Right lobe of liver (tissue), 6 donors: ENCODE data around the gene LCOR. TPM values are rescaled to one million over a fixed set of nuclear protein-coding genes. Genes with fewer than 3 reads are reported as not detected.

Experiments
- ATAC-seq, 4 donors: fragments of 200-7000 bp; cut with Tn5 transposase; one replicate each; pipeline ENCODE4 v1.9.1; 2020; ENCODE audit warnings: mild to moderate bottlenecking in 4 of 4, moderate library complexity in 4 of 4
- DNase-seq, 3 donors: peaks; one replicate each; pipeline ENCODE4 v3.0.0-alpha.2; 2020
- H3K27ac ChIP-seq, 3 donors: fragments of 200-600 bp; one replicate each; pipeline ENCODE4 v1.8.0; 2022
- H3K27me3 ChIP-seq, 2 donors: fragments of 200-600 bp; one replicate each; pipeline ENCODE4 v1.8.0; 2022
- H3K36me3 ChIP-seq, 4 donors: fragments of 200-600 bp; sonication (generic) in 1 of 4; one replicate each; pipeline versions ENCODE4 v1.5.1 to v1.8.0; 2017 to 2022; ENCODE audit warnings: control low read depth in 1 of 4
- H3K4me1 ChIP-seq, 4 donors: fragments of 200-600 bp; sonication (generic) in 1 of 4; one replicate each; pipeline versions ENCODE4 v1.5.1 to v1.8.0; 2017 to 2022; ENCODE audit warnings: control low read depth in 1 of 4
- H3K4me3 ChIP-seq, 3 donors: fragments of 200-600 bp; one replicate each; pipeline ENCODE4 v1.8.0; 2022
- H3K9me3 ChIP-seq, 4 donors: fragments of 200-600 bp; sonication (generic) in 1 of 4; one replicate each; pipeline versions ENCODE4 v1.5.1 to v1.8.0; 2017 to 2022; ENCODE audit warnings: control low read depth in 1 of 4
- POLR2A ChIP-seq: fragments of 450-650 bp; IDR thresholded peaks from one replicate; pipeline ENCODE4 v1.6.1; 2017; ENCODE audit warnings: antibody characterized with exemption, mild to moderate bottlenecking
- WGBS: methylation state at CpG from one replicate; pipeline ENCODE4 v1.1.6; 2018; ENCODE audit warnings: low coverage, low lambda C conversion rate; ENCODE audit not compliant: insufficient coverage; ENCODE audit errors: missing lambda C conversion rate; 5-methylcytosine and 5-hydroxymethylcytosine counted together
- intact Hi-C, 2 donors: fragments of 100-400 bp; cut with DNase I; formaldehyde crosslinking; loops; one replicate each; pipeline versions ENCODE4 v1.11.2 to v1.14.1; 2022
- total RNA-seq, 6 experiments: library from RNA; depleted of rRNA in 2 of 6; stranded (reverse); fragments of >200 nt in 2 of 6; fragmentation: NEBNext Ultra II Directional in 3 of 6; extraction: Animal tissue kit (Norgen Biotek cat#: 25700) in 3 of 6; gene quantifications; one replicate each; pipeline versions ENCODE4 v1.1.0 to v1.2.4, GENCODE V29; 2016 to 2023
- TF ChIP-seq, protein P1 (sequence below), 4 donors: fragments of 200-600 bp in 3 of 4; fragments of 450-650 bp in 1 of 4; IDR thresholded peaks; one replicate each; pipeline versions ENCODE4 v1.5.1 to v1.8.0; 2016 to 2022; ENCODE audit warnings: antibody characterized with exemption in 4 of 4, mild to moderate bottlenecking in 2 of 4
- donor health status: DM: no; HTN: yes; CAD: no.
- donor health status: DM: no; HTN: no; CAD: no.
- donor health status: DM: no; HTN: no; CAD: no.
- donor health status: DM: no; HTN: yes; CAD: no.
- donor health status: DM: no; HTN: yes; CAD: no.

Gene LCOR
- total RNA-seq, 6 experiments from 2014 or later = 8.6 to 16.3 (median 12.9) TPM

- Histone ChIP-seq H3K4me3 (no peak overlapping the region), H3K27ac (no peak overlapping the region), H3K36me3 (no peaks in the 10 kb centered on the region), H3K9me3 (no peaks in the 10 kb centered on the region), H3K4me1 (no peaks in the 10 kb centered on the region), H3K27me3 (no peaks in the 10 kb centered on the region)
- 95% methylated on average over 4 of the region's 4 CpGs for WGBS
- ATAC-seq (no peak), DNase-seq (no peak)
- intact Hi-C loops = no loop called here
- TF ChIP-seq POLR2A = no peak
- TF ChIP-seq, protein P1, sequence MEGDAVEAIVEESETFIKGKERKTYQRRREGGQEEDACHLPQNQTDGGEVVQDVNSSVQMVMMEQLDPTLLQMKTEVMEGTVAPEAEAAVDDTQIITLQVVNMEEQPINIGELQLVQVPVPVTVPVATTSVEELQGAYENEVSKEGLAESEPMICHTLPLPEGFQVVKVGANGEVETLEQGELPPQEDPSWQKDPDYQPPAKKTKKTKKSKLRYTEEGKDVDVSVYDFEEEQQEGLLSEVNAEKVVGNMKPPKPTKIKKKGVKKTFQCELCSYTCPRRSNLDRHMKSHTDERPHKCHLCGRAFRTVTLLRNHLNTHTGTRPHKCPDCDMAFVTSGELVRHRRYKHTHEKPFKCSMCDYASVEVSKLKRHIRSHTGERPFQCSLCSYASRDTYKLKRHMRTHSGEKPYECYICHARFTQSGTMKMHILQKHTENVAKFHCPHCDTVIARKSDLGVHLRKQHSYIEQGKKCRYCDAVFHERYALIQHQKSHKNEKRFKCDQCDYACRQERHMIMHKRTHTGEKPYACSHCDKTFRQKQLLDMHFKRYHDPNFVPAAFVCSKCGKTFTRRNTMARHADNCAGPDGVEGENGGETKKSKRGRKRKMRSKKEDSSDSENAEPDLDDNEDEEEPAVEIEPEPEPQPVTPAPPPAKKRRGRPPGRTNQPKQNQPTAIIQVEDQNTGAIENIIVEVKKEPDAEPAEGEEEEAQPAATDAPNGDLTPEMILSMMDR (IDR thresholded peaks at IDR 0.05) = no peak
Measured at GRCh38 chr10:96857301-96858012, 25.4 kb downstream of the LCOR start.

GRCh38 chr10:96858038-96858705, 26.1 kb downstream of the LCOR start:
- intact Hi-C loops = no loop called here
- Histone ChIP-seq H3K9me3 (no peaks in the 10 kb centered on the region), H3K27me3 (no peaks in the 10 kb centered on the region), H3K4me1 (peaks cover 0 to 3% (median under 1%) of the 10 kb centered on the region in 4 donors), H3K4me3 (no peak overlapping the region), H3K36me3 (no peaks in the 10 kb centered on the region), H3K27ac (no peak overlapping the region)
- 73% methylated on average over 2 of the region's 2 CpGs for WGBS
- ATAC-seq (no peak), DNase-seq (no peak)
- TF ChIP-seq, protein P1 (IDR thresholded peaks at IDR 0.05) = no peak
- TF ChIP-seq POLR2A = no peak

DNA sequence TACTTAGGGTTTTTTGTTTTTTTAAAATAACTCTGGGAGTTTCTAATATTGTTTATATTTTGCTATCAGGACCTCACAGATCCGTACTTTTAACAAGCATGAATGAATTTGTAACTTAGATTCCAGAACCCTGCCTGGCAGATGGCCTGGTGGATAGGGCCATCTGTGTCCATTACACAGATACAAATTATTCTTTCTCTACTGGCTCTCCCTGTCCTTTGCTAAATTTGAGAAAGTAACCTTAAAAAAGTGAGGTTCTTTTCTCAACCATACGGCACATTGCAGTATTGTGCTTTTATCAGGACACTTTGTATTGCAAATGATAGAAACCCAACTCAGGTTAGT, 26.6 kb downstream of the LCOR start:
- no peaks in the 10 kb centered on the region for H3K9me3 ChIP-seq
- H3K36me3 ChIP-seq = no peaks in the 10 kb centered on the region
- H3K27ac ChIP-seq = no peak overlapping the region
- no peaks in the 10 kb centered on the region for H3K27me3 ChIP-seq
- WGBS = 81% methylated on average over 2 of the region's 2 CpGs
- intact Hi-C loops = no loop called here
- no peak for ATAC-seq
- TF ChIP-seq, protein P1 (IDR thresholded peaks at IDR 0.05) = no peak
- no peak for TF ChIP-seq POLR2A
- peaks cover 0 to 8% (median 3%) of the 10 kb centered on the region in 4 donors for H3K4me1 ChIP-seq
- no peak for DNase-seq
- H3K4me3 ChIP-seq = no peak overlapping the region

GRCh38 chr10:96860631-96861277, 28.7 kb downstream of the LCOR start:
- Histone ChIP-seq H3K27ac (no peak overlapping the region), H3K36me3 (no peaks in the 10 kb centered on the region), H3K4me1 (peaks cover 0 to 20% (median 9%) of the 10 kb centered on the region in 4 donors), H3K9me3 (no peaks in the 10 kb centered on the region), H3K27me3 (no peaks in the 10 kb centered on the region), H3K4me3 (no peak overlapping the region)
- WGBS = 69% methylated on average over 5 of the region's 5 CpGs
- ATAC-seq (no peak), DNase-seq (no peak)
- intact Hi-C loops = no loop called here
- TF ChIP-seq, protein P1 (IDR thresholded peaks at IDR 0.05) = no peak
- no peak for TF ChIP-seq POLR2A
